H1 (cell line): ENCODE data around the gene MT1B. TPM values are rescaled to one million over a fixed set of nuclear protein-coding genes. Genes with fewer than 3 reads are reported as not detected.

Experiments used
- CEBPB ChIP-seq: IDR thresholded peaks from 2 replicates; pipeline ENCODE4 v1.6.1; 2012; ENCODE audit warnings: low read depth, low read length
- HDAC2 ChIP-seq, 2 experiments: fragments of 300-600 bp in 1 of 2; sonication (generic) in 1 of 2; IDR thresholded peaks; 2 replicates each; pipeline ENCODE4 v1.6.1; 2011 to 2012; ENCODE audit warnings: low read depth in 2 of 2, low read length in 2 of 2, mild to moderate bottlenecking in 2 of 2, moderate library complexity in 2 of 2, borderline replicate concordance in 1 of 2, inconsistent platforms in 1 of 2
- KDM5A ChIP-seq: fragments of 200-600 bp; IDR thresholded peaks from 2 replicates; pipeline ENCODE4 v1.7.1; 2012; ENCODE audit warnings: mild to moderate bottlenecking, low read length, inconsistent platforms, mixed read lengths
- SP4 ChIP-seq: IDR thresholded peaks from 2 replicates; pipeline ENCODE4 v1.6.1; 2012; ENCODE audit warnings: low read length, inconsistent platforms
- SRF ChIP-seq: IDR thresholded peaks from 2 replicates; pipeline ENCODE4 v1.6.1; 2011; ENCODE audit warnings: mild to moderate bottlenecking, low read depth, low read length, moderate library complexity
- TBP ChIP-seq: IDR thresholded peaks from 2 replicates; pipeline ENCODE4 v1.6.1; 2011; ENCODE audit warnings: low read depth, low read length, improper control_type of control experiment
- polyA plus RNA-seq, 7 experiments: library from polyadenylated mRNA; depleted of rRNA in 3 of 7; stranded (reverse) in 5 of 7; unstranded in 2 of 7; fragments of >200 nt in 5 of 7; fragments of 200-250 nt in 2 of 7; gene quantifications; 1 replicate in 5 of 7; 2 replicates in 1 of 7; 4 replicates in 1 of 7; pipeline versions ENCODE4 v1.2.1 to v1.2.3, GENCODE V29; 2011 to 2013; ENCODE audit warnings: missing spikeins in 2 of 7, mixed read lengths in 2 of 7
- total RNA-seq: library from RNA; stranded (reverse); fragmentation: NEBNext Ultra II Directional; extraction: Animal tissue kit (Norgen Biotek cat#: 25700); gene quantifications from 2 replicates; pipeline ENCODE4 v1.2.1, GENCODE V29; 2021
- TF ChIP-seq, protein P1 (sequence below): fragments of 300-600 bp; sonication (generic); IDR thresholded peaks from 2 replicates; pipeline ENCODE4 v1.7.1; 2012; ENCODE audit warnings: low read length, moderate library complexity, mild to moderate bottlenecking, inconsistent platforms; ENCODE audit not compliant: insufficient replicate concordance
- TF ChIP-seq, protein P2 (sequence below): IDR thresholded peaks from 2 replicates; pipeline ENCODE4 v1.6.1; 2012; ENCODE audit warnings: inconsistent platforms
- TF ChIP-seq, protein P3 (sequence below): IDR thresholded peaks from 2 replicates; pipeline ENCODE4 v1.6.1; 2012; ENCODE audit warnings: inconsistent platforms

The MT1B gene
- total and polyA plus RNA-seq, 2 of the 8 experiments (the other 6 are each of a cell fraction or from before 2014, with no cell fraction given): not detected

DNA sequence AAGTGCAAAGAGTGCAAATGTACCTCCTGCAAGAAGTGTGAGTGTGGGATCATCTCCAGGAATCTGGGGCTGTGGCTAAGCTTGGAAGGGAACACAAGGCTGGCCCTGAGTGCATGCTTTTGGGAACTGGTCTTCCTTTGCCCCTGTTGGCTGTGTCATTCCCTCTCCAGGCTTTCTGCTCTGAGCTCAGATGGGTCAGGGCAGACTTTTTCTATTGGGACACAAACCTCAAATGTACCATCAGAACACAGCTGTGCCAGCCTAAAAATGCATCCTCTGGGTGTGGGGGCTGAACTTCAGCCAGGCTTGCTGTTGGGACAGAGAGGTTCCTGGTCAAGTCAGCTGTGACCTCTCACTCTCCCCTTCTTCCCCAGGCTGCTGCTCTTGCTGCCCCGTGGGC is 914 bp downstream of the MT1B start (continued):
- TF ChIP-seq, protein P1, sequence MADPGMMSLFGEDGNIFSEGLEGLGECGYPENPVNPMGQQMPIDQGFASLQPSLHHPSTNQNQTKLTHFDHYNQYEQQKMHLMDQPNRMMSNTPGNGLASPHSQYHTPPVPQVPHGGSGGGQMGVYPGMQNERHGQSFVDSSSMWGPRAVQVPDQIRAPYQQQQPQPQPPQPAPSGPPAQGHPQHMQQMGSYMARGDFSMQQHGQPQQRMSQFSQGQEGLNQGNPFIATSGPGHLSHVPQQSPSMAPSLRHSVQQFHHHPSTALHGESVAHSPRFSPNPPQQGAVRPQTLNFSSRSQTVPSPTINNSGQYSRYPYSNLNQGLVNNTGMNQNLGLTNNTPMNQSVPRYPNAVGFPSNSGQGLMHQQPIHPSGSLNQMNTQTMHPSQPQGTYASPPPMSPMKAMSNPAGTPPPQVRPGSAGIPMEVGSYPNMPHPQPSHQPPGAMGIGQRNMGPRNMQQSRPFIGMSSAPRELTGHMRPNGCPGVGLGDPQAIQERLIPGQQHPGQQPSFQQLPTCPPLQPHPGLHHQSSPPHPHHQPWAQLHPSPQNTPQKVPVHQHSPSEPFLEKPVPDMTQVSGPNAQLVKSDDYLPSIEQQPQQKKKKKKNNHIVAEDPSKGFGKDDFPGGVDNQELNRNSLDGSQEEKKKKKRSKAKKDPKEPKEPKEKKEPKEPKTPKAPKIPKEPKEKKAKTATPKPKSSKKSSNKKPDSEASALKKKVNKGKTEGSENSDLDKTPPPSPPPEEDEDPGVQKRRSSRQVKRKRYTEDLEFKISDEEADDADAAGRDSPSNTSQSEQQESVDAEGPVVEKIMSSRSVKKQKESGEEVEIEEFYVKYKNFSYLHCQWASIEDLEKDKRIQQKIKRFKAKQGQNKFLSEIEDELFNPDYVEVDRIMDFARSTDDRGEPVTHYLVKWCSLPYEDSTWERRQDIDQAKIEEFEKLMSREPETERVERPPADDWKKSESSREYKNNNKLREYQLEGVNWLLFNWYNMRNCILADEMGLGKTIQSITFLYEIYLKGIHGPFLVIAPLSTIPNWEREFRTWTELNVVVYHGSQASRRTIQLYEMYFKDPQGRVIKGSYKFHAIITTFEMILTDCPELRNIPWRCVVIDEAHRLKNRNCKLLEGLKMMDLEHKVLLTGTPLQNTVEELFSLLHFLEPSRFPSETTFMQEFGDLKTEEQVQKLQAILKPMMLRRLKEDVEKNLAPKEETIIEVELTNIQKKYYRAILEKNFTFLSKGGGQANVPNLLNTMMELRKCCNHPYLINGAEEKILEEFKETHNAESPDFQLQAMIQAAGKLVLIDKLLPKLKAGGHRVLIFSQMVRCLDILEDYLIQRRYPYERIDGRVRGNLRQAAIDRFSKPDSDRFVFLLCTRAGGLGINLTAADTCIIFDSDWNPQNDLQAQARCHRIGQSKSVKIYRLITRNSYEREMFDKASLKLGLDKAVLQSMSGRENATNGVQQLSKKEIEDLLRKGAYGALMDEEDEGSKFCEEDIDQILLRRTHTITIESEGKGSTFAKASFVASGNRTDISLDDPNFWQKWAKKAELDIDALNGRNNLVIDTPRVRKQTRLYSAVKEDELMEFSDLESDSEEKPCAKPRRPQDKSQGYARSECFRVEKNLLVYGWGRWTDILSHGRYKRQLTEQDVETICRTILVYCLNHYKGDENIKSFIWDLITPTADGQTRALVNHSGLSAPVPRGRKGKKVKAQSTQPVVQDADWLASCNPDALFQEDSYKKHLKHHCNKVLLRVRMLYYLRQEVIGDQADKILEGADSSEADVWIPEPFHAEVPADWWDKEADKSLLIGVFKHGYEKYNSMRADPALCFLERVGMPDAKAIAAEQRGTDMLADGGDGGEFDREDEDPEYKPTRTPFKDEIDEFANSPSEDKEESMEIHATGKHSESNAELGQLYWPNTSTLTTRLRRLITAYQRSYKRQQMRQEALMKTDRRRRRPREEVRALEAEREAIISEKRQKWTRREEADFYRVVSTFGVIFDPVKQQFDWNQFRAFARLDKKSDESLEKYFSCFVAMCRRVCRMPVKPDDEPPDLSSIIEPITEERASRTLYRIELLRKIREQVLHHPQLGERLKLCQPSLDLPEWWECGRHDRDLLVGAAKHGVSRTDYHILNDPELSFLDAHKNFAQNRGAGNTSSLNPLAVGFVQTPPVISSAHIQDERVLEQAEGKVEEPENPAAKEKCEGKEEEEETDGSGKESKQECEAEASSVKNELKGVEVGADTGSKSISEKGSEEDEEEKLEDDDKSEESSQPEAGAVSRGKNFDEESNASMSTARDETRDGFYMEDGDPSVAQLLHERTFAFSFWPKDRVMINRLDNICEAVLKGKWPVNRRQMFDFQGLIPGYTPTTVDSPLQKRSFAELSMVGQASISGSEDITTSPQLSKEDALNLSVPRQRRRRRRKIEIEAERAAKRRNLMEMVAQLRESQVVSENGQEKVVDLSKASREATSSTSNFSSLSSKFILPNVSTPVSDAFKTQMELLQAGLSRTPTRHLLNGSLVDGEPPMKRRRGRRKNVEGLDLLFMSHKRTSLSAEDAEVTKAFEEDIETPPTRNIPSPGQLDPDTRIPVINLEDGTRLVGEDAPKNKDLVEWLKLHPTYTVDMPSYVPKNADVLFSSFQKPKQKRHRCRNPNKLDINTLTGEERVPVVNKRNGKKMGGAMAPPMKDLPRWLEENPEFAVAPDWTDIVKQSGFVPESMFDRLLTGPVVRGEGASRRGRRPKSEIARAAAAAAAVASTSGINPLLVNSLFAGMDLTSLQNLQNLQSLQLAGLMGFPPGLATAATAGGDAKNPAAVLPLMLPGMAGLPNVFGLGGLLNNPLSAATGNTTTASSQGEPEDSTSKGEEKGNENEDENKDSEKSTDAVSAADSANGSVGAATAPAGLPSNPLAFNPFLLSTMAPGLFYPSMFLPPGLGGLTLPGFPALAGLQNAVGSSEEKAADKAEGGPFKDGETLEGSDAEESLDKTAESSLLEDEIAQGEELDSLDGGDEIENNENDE: no peak
- TF ChIP-seq HDAC2 (IDR thresholded peaks at IDR 0.05; ENCODE audit: borderline replicate concordance in 1 of 2, low read depth in 2 of 2, low read length in 2 of 2) (no peak), SRF (no peak), KDM5A (no peak), SP4 (no peak), TBP (no peak), CEBPB (no peak)
- TF ChIP-seq, protein P2, sequence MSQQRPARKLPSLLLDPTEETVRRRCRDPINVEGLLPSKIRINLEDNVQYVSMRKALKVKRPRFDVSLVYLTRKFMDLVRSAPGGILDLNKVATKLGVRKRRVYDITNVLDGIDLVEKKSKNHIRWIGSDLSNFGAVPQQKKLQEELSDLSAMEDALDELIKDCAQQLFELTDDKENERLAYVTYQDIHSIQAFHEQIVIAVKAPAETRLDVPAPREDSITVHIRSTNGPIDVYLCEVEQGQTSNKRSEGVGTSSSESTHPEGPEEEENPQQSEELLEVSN: no peak
- TF ChIP-seq, protein P3, sequence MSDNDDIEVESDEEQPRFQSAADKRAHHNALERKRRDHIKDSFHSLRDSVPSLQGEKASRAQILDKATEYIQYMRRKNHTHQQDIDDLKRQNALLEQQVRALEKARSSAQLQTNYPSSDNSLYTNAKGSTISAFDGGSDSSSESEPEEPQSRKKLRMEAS: no peak
